Measurements from ENCODE around the gene MBNL1.

The MBNL1 gene

GRCh38 chr3:152236716-152237115, 32.0 kb upstream of the MBNL1 start:
- H3K4me3 Mint-ChIP-seq = peak overlapping the region in 1 of 2 donors; percentile 54
- peak; percentile 25 for ATAC-seq (replicated peaks)
- peaks cover under 1% of the 10 kb centered on the region for H3K36me3 Mint-ChIP-seq (ENCODE audit: insufficient read depth)
- no peak for DNase-seq
- H3K27ac Mint-ChIP-seq = peak overlapping the region in 1 of 2 donors; percentile 53
- H3K4me1 Mint-ChIP-seq (ENCODE audit: low read depth in 2 of 2) = peaks cover 38 to 54% of the 10 kb centered on the region in 2 donors
- H3K9me3 Mint-ChIP-seq = peaks cover 0 to 3% of the 10 kb centered on the region in 2 donors
- no peaks in the 10 kb centered on the region for H3K27me3 Mint-ChIP-seq

GRCh38 chr3:152241142-152242017, 27.3 kb upstream of the MBNL1 start:
- Mint-ChIP-seq H3K9me3 (peaks cover 0 to 3% of the 10 kb centered on the region in 2 donors), H3K4me1 (ENCODE audit: low read depth in 2 of 2) (peaks cover 42 to 52% of the 10 kb centered on the region in 2 donors), H3K4me3 (peak overlapping the region; percentile 96 to 97), H3K27ac (peak overlapping the region; percentile 87 to 98), H3K36me3 (ENCODE audit: insufficient read depth) (peaks cover 23% of the 10 kb centered on the region), H3K27me3 (no peaks in the 10 kb centered on the region)
- DNase-seq = no peak
- peak; percentile 44 for ATAC-seq (replicated peaks)

- no peaks in the 10 kb centered on the region for H3K27me3 Mint-ChIP-seq
- H3K9me3 Mint-ChIP-seq = no peaks in the 10 kb centered on the region
- DNase-seq = no peak
Measured at GRCh38 chr3:152243301-152243711, 25.4 kb upstream of the MBNL1 start.

GRCh38 chr3:152243721-152244516, 24.8 kb upstream of the MBNL1 start:
- H3K4me3 Mint-ChIP-seq = peak overlapping the region; percentile 96 to 97
- peaks cover 29% of the 10 kb centered on the region for H3K36me3 Mint-ChIP-seq (ENCODE audit: insufficient read depth)
- no peaks in the 10 kb centered on the region for H3K9me3 Mint-ChIP-seq
- H3K27me3 Mint-ChIP-seq = no peaks in the 10 kb centered on the region
- DNase-seq = no peak
- peak; percentile 44 for ATAC-seq (replicated peaks)
- H3K27ac Mint-ChIP-seq = peak overlapping the region; percentile 87 to 98
- H3K4me1 Mint-ChIP-seq (ENCODE audit: low read depth in 2 of 2) = peaks cover 31 to 40% of the 10 kb centered on the region in 2 donors

More at GRCh38 chr3:152243301-152243711, 25.4 kb upstream of the MBNL1 start:
- Mint-ChIP-seq H3K4me1 (ENCODE audit: low read depth in 2 of 2) (peaks cover 32 to 41% of the 10 kb centered on the region in 2 donors), H3K4me3 (peak overlapping the region; percentile 96 to 97), H3K27ac (peak overlapping the region; percentile 87 to 98), H3K36me3 (ENCODE audit: insufficient read depth) (peaks cover 29% of the 10 kb centered on the region)
- peak; percentile 67 for ATAC-seq (replicated peaks)

- H3K36me3 Mint-ChIP-seq (ENCODE audit: insufficient read depth) = peaks cover 29% of the 10 kb centered on the region
- peak overlapping the region; percentile 87 to 98 for H3K27ac Mint-ChIP-seq
- peaks cover 31 to 40% of the 10 kb centered on the region in 2 donors for H3K4me1 Mint-ChIP-seq (ENCODE audit: low read depth in 2 of 2)
- H3K4me3 Mint-ChIP-seq = peak overlapping the region; percentile 96 to 97
- H3K27me3 Mint-ChIP-seq = no peaks in the 10 kb centered on the region
- ATAC-seq (replicated peaks) = no peak
- no peak for DNase-seq
- H3K9me3 Mint-ChIP-seq = no peaks in the 10 kb centered on the region
Measured at GRCh38 chr3:152244517-152244888, 24.2 kb upstream of the MBNL1 start.

- H3K36me3 Mint-ChIP-seq (ENCODE audit: insufficient read depth) = peaks cover 29% of the 10 kb centered on the region
- no peak for DNase-seq
- H3K27ac Mint-ChIP-seq = peak overlapping the region; percentile 81 to 85
- H3K4me3 Mint-ChIP-seq = peak overlapping the region; percentile 83
- no peaks in the 10 kb centered on the region for H3K27me3 Mint-ChIP-seq
- no peaks in the 10 kb centered on the region for H3K9me3 Mint-ChIP-seq
- H3K4me1 Mint-ChIP-seq (ENCODE audit: low read depth in 2 of 2) = peaks cover 25 to 31% of the 10 kb centered on the region in 2 donors
- peak; percentile 11 for ATAC-seq (replicated peaks)
Measured at GRCh38 chr3:152245498-152246170, 23.1 kb upstream of the MBNL1 start.

- DNase-seq (no peak), ATAC-seq (replicated peaks) (no peak)
- Mint-ChIP-seq H3K4me3 (peak overlapping the region; percentile 17 to 73), H3K9me3 (peaks cover 0 to 6% of the 10 kb centered on the region in 2 donors), H3K27me3 (no peaks in the 10 kb centered on the region), H3K27ac (peak overlapping the region; percentile 20 to 72), H3K4me1 (ENCODE audit: low read depth in 2 of 2) (peaks cover 40 to 55% of the 10 kb centered on the region in 2 donors), H3K36me3 (ENCODE audit: insufficient read depth) (peaks cover 16% of the 10 kb centered on the region)
Measured at GRCh38 chr3:152251916-152252315, 16.8 kb upstream of the MBNL1 start.

GRCh38 chr3:152252755-152253154, 16.0 kb upstream of the MBNL1 start:
- H3K4me3 Mint-ChIP-seq = peak overlapping the region; percentile 73 to 77
- ATAC-seq (replicated peaks) (no peak), DNase-seq (no peak)
- no peaks in the 10 kb centered on the region for H3K27me3 Mint-ChIP-seq
- H3K27ac Mint-ChIP-seq = peak overlapping the region; percentile 20 to 72
- peaks cover 0 to 6% of the 10 kb centered on the region in 2 donors for H3K9me3 Mint-ChIP-seq
- peaks cover 48 to 63% of the 10 kb centered on the region in 2 donors for H3K4me1 Mint-ChIP-seq (ENCODE audit: low read depth in 2 of 2)
- H3K36me3 Mint-ChIP-seq (ENCODE audit: insufficient read depth) = peaks cover 25% of the 10 kb centered on the region

- Mint-ChIP-seq H3K9me3 (peaks cover 0 to 6% of the 10 kb centered on the region in 2 donors), H3K27me3 (no peaks in the 10 kb centered on the region), H3K4me3 (peak overlapping the region; percentile 73 to 77), H3K36me3 (ENCODE audit: insufficient read depth) (peaks cover 23% of the 10 kb centered on the region), H3K4me1 (ENCODE audit: low read depth in 2 of 2) (peaks cover 51 to 67% of the 10 kb centered on the region in 2 donors), H3K27ac (peak overlapping the region; percentile 20 to 72)
- ATAC-seq (replicated peaks) (no peak), DNase-seq (no peak)
Measured at GRCh38 chr3:152253514-152253913, 15.2 kb upstream of the MBNL1 start.

GRCh38 chr3:152254041-152254440, 14.7 kb upstream of the MBNL1 start:
- Mint-ChIP-seq H3K4me3 (peak overlapping the region; percentile 73 to 77), H3K4me1 (ENCODE audit: low read depth in 2 of 2) (peaks cover 52 to 73% of the 10 kb centered on the region in 2 donors), H3K27me3 (no peaks in the 10 kb centered on the region), H3K36me3 (ENCODE audit: insufficient read depth) (peaks cover 25% of the 10 kb centered on the region), H3K9me3 (peaks cover 0 to 6% of the 10 kb centered on the region in 2 donors), H3K27ac (peak overlapping the region; percentile 20 to 72)
- no peak for ATAC-seq (replicated peaks)
- DNase-seq = no peak

- peak; percentile 16 for ATAC-seq (replicated peaks)
- no peaks in the 10 kb centered on the region for H3K27me3 Mint-ChIP-seq
- H3K4me3 Mint-ChIP-seq = peak overlapping the region; percentile 73 to 77
- peak overlapping the region; percentile 72 to 90 for H3K27ac Mint-ChIP-seq
- H3K9me3 Mint-ChIP-seq = peaks cover 0 to 6% of the 10 kb centered on the region in 2 donors
- no peak for DNase-seq
- peaks cover 59 to 84% of the 10 kb centered on the region in 2 donors for H3K4me1 Mint-ChIP-seq (ENCODE audit: low read depth in 2 of 2)
- peaks cover 30% of the 10 kb centered on the region for H3K36me3 Mint-ChIP-seq (ENCODE audit: insufficient read depth)
Measured at GRCh38 chr3:152255290-152255689, 13.4 kb upstream of the MBNL1 start.

- Mint-ChIP-seq H3K27ac (peak overlapping the region; percentile 72 to 81), H3K4me3 (peak overlapping the region; percentile 73 to 77), H3K36me3 (ENCODE audit: insufficient read depth) (peaks cover 27% of the 10 kb centered on the region), H3K9me3 (peaks cover 0 to 6% of the 10 kb centered on the region in 2 donors), H3K27me3 (no peaks in the 10 kb centered on the region), H3K4me1 (ENCODE audit: low read depth in 2 of 2) (peaks cover 54 to 86% of the 10 kb centered on the region in 2 donors)
- ATAC-seq (replicated peaks) (peak; percentile 28), DNase-seq (no peak)
Measured at GRCh38 chr3:152256851-152257562, 11.7 kb upstream of the MBNL1 start.
